ENCODE data around the gene TRAF3IP3. TPM values are rescaled to one million over a fixed set of nuclear protein-coding genes. Genes with fewer than 3 reads are reported as not detected.

TRAF3IP3 gene
- total RNA-seq, 1 experiment from 2014 or later: not detected

DNA sequence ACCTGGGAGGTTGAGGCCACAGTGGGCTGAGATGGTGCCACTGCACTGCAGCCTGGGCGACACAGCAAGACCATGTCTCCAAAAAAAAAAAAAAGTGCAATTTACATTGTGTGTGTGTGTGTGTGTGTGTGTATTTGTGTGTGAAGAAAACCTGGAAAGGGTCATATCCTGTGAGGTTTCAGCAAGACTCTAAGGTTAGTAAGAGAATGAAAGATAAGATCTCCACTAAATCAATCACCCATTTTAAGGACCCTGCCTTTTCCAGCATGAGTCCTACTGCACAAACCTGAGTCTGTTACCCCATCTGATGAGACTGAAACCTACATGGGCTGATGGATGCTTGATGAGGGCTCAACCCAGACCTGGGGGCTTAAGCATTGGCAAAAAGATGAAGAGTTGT is 33.4 kb downstream of the TRAF3IP3 start:
- Histone ChIP-seq H3K9me3 (ENCODE audit: control insufficient read depth, low read depth, low read length) (no peaks in the 10 kb centered on the region), H3K56ac (ENCODE audit: insufficient read length, low read depth, low read length) (no peak overlapping the region), H3K9ac (ENCODE audit: extremely low read depth, insufficient read length, low read length) (no peak overlapping the region), H3K4me1 (ENCODE audit: insufficient read depth, low read length) (no peaks in the 10 kb centered on the region), H3K23ac (ENCODE audit: insufficient read length, low read depth, low read length) (no peak overlapping the region), H4K5ac (ENCODE audit: insufficient read length, low read depth, low read length) (no peak overlapping the region), H2AFZ (ENCODE audit: low read length) (no peak overlapping the region), H2BK20ac (ENCODE audit: low read depth, low read length, poor library complexity, severe bottlenecking) (no peak overlapping the region), H3K27ac (ENCODE audit: insufficient read length, low read depth, low read length) (no peak overlapping the region), H2BK120ac (ENCODE audit: low read depth, low read length, poor library complexity, severe bottlenecking) (no peak overlapping the region), H4K20me1 (ENCODE audit: control insufficient read depth, insufficient read depth, insufficient read length) (no peaks in the 10 kb centered on the region), H4K8ac (replicated peaks; ENCODE audit: insufficient read length, low read depth, low read length) (no peak overlapping the region), H2AK5ac (ENCODE audit: insufficient read length, low read length) (no peak overlapping the region), H2BK15ac (ENCODE audit: low read depth, low read length) (no peak overlapping the region), H3K79me2 (ENCODE audit: insufficient read depth, low read length) (no peaks in the 10 kb centered on the region), H3K4ac (ENCODE audit: low read depth, low read length) (no peak overlapping the region), H3K27me3 (ENCODE audit: insufficient read depth, low read length) (no peaks in the 10 kb centered on the region), H4K91ac (ENCODE audit: insufficient read length, low read depth, low read length) (no peak overlapping the region), H3K14ac (ENCODE audit: insufficient read depth, low read length) (no peak overlapping the region), H3K4me2 (ENCODE audit: insufficient read depth, insufficient read length, low read length) (no peak overlapping the region), H3K23me2 (ENCODE audit: insufficient read length, low read depth, low read length, poor library complexity, severe bottlenecking) (no peaks in the 10 kb centered on the region), H2BK12ac (ENCODE audit: insufficient read length, low read depth, low read length) (no peak overlapping the region), H3K79me1 (ENCODE audit: insufficient read depth, low read depth, low read length, poor library complexity, severe bottlenecking) (no peaks in the 10 kb centered on the region), H3K18ac (ENCODE audit: insufficient read length, low read depth, low read length) (no peak overlapping the region), H2BK5ac (ENCODE audit: insufficient read length, low read length) (no peak overlapping the region), H3T11ph (ENCODE audit: low read length) (no peak overlapping the region)
- DNase-seq: no peak
- H3K4me3 Mint-ChIP-seq: no peak overlapping the region
- peaks cover 2 to 71% (median 52%) of the 10 kb centered on the region in 3 experiments; a peak in 6 of 7 replicates for H3K36me3 Mint-ChIP-seq (ENCODE audit: insufficient read depth in 1 of 3, low read depth in 3 of 3)
- H3K4me1 Mint-ChIP-seq: peaks cover 3 to 4% of the 10 kb centered on the region in 2 experiments; a peak in 3 of 4 replicates
- H3K9me3 Mint-ChIP-seq: no peaks in the 10 kb centered on the region; a peak in 1 of 5 replicates
- WGBS (ENCODE audit: extremely low coverage, insufficient read length, low lambda C conversion rate): no CpG with 5 or more reads among the region's 1 CpG
- TF ChIP-seq, protein P1, sequence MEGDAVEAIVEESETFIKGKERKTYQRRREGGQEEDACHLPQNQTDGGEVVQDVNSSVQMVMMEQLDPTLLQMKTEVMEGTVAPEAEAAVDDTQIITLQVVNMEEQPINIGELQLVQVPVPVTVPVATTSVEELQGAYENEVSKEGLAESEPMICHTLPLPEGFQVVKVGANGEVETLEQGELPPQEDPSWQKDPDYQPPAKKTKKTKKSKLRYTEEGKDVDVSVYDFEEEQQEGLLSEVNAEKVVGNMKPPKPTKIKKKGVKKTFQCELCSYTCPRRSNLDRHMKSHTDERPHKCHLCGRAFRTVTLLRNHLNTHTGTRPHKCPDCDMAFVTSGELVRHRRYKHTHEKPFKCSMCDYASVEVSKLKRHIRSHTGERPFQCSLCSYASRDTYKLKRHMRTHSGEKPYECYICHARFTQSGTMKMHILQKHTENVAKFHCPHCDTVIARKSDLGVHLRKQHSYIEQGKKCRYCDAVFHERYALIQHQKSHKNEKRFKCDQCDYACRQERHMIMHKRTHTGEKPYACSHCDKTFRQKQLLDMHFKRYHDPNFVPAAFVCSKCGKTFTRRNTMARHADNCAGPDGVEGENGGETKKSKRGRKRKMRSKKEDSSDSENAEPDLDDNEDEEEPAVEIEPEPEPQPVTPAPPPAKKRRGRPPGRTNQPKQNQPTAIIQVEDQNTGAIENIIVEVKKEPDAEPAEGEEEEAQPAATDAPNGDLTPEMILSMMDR (conservative IDR thresholded peaks at IDR 0.05): no peak
- H3K27ac Mint-ChIP-seq: no peak overlapping the region
- H3K27me3 Mint-ChIP-seq (ENCODE audit: low read depth): peaks cover 8% of the 10 kb centered on the region
